ENCODE data around the gene MCC.

MCC gene

GRCh38 chr5:113056988-113057387, 431.3 kb downstream of the MCC start:
- DNase-seq (ENCODE audit: low read depth in 2 of 2), result no peak

DNA sequence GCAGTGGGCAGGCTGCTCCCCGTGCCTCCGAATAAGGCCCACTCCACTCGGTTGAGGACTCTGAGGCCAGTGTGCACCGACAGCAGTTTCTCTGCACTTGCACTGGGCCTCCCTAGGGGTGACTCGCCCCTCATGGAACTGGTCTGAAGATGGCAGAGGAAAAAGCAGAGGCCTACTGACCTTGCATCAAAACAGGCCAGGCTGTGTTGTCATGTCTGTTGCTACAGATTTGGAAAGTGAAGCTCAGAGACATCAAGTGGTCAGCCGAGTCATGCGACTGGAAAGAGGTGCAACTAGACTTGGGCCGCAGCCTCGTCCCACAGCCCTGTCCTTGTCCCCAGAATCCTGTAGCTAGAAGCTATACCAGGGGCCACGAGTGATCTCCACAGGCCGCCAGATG, 433.4 kb downstream of the MCC start:
- DNase-seq (ENCODE audit: low read depth in 2 of 2), result no peak

DNA sequence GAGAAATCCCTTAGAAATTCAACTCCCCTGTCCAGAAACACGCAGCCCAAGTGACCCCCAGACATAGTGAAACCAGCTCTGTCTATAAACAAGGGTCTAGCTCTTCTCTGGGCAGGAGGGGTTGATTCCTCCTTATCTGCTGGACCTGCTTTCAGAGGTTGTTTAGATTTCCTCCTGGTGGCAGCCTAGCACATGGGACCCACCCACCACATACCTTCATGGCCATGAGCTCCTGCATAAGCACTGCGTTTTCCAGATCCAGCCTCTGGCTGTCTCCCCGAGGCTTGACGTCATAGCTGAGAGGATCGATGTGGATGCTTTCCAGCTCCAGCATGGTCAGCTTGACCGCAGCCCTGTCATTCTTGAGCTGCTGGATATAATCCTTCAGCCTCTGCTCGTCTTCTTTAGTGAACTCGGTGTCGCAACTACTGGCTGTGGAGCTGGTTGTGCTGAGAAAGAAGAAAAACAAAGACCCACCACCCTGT, 434.7 kb downstream of the MCC start:
- DNase-seq (ENCODE audit: low read depth in 2 of 2), result no peak

GRCh38 chr5:113052041-113052795, 436.0 kb downstream of the MCC start:
- no peak for DNase-seq (ENCODE audit: low read depth in 2 of 2)

- DNase-seq (ENCODE audit: low read depth in 2 of 2), result no peak
These were observed 437.4 kb downstream of the MCC start for GRCh38 chr5:113050721-113051382.

GRCh38 chr5:113048931-113049330, 439.3 kb downstream of the MCC start:
- DNase-seq (ENCODE audit: low read depth in 2 of 2), result no peak

DNA sequence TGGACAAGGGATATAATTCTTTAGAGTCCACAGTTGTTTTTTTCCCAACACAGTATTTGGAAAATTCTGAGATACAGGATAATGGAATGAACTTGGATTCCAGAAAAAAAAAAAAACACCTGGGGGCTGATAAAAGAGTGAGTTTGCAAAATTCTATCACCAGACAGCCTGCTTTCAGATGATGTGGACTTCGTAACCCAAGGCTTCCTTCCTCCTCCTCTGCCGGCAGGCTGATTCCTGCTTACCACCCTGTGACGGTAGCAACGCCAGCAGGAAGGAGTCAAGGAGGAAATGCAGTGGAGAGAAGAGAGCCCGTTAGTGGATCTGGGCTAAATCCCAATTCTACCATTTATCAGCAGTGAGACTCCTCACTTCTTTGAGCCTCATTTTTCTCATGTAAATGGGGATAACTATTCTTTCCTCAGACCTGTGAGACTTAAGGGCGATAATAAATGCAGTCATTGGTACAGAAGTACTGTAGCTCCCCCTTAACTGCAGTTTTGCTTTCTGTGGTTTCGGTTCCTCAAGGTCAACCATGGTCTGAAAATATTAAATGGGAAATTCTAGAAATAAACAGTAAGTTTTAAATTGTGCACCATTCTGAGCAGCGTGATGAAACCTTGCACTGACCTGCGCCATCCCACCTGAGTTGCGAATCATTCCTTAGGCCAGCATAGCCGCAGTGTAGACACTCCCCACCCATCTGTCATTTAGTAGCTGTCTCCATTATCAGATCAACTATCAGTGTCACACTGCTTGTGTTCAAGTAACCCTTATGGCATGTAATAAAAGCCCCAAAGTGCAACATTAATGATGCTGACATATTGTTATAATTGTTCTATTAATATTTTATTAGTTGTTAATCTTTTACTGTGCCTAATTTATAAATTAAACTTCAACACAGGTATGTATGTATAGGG, 440.3 kb downstream of the MCC start:
- no peak for DNase-seq (ENCODE audit: low read depth in 2 of 2)

- DNase-seq (ENCODE audit: low read depth in 2 of 2), result no peak
These were observed 441.0 kb downstream of the MCC start for GRCh38 chr5:113047234-113047633.

- DNase-seq (ENCODE audit: low read depth in 2 of 2), result no peak
These were observed 443.3 kb downstream of the MCC start for GRCh38 chr5:113044776-113045465.

DNA sequence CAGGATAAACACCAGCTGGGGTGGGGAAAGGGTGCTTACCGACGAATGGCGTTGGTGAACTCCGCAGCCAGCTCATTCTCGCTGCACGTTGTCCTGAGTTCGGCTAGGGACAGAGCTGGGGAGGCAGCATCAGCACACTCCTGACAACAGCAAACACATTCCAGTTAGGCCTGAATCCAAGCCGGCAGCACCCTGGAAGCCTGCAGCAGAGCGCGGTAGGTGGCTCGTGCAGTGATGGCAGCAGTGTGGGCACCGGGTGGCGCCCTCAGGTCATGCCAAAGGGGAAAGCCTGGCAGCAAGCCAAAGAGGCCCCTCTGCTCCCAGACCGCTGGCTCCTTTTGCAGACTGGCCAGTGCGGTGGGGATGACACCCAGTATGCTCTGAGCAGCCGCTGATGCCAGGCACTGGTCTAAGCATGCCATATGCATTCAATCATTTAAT, 444.7 kb downstream of the MCC start:
- DNase-seq (ENCODE audit: low read depth in 2 of 2), result no peak

DNA sequence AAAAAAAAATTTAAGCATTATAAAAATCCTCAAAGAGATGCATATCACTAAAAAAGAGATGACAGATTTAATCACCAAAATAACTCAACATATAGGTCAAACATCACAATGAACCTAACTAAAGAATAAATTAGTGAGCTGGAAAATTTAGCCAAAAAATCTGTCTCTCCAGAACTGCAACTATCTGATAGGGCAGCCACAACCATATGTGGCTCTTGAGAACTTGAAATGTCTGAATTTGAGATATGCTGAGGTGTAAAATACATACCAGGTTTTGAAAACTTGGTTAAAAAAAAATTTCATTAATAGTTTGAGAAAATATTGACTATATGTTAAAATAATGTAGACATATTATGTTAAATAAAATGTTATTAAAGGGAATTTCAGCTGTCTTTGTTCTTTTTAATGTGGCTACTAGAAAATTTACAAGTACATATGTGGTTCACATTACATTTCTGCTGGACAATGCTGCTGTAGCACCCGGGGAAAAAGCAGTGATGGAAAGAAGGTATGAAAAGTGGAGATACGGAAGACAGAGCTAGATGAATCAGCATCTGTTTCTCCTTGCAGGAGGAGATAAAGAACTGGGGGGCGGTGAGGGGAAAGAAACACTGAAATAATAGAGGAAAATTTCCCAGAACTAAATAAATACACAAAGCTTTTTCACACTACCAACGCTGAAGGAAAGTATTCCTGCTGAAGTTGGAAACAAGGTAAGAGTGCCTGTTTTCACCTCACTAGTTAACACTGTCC, 445.6 kb downstream of the MCC start:
- no peak for DNase-seq (ENCODE audit: low read depth in 2 of 2)

- DNase-seq (ENCODE audit: low read depth in 2 of 2), result no peak
These were observed 447.5 kb downstream of the MCC start for GRCh38 chr5:113040672-113041260.

- DNase-seq (ENCODE audit: low read depth in 2 of 2), result no peak
These were observed 448.3 kb downstream of the MCC start for GRCh38 chr5:113039934-113040285.

DNA sequence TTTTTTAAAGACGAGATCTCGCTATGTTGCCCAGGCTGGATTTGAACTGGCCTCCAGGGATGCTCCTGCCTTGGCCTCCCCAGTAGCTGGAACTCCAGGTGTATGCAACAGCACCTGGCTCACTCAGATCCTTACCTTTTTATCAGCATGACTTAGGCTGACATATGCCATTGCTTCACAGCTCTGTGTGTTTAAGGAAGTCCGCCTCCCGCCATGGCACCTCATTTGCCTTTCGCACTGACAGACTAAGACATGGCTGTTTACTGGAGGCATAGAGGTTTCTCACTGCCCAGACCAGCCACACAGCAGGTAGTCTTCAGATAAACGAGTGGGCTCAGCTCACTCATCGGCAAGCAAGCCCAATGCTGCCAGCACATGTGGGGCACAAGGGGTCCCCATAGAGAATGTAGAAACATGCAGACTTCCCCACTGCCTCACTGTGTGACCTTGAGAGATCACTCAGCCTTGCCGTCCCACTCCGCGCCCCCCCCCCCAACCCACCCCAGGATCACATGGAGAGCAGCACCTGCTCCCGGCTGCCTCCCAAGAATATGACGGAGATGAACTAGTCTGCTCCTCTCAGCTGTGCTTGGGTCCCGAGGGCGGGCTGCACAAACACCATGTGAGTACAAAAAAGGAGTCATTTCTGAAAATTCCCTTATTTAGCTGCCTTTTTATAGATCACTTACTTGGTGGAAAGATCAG, 448.9 kb downstream of the MCC start:
- DNase-seq (ENCODE audit: low read depth in 2 of 2), result no peak

- DNase-seq (ENCODE audit: low read depth in 2 of 2), result no peak
These were observed 449.5 kb downstream of the MCC start for GRCh38 chr5:113038714-113039113.

DNA sequence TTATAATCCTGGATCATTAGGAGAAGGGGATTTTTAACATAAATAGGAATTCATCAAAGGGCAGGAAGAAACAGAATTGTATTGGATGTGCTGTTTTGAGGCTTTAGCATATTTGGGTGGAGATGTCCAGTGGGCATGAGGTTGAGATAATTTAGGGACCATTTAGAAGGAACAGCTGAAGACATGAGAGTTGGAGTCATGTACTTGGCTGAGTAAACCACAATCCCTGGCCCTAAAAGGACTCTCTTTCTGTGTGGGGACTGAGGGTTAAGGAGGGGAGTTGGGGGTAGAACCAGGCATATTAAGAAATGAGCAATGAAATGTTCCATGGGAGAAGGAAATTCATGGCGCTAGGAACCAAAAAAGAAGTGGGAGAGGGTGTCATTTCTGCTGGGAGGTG, 450.1 kb downstream of the MCC start:
- no peak for DNase-seq (ENCODE audit: low read depth in 2 of 2)

DNA sequence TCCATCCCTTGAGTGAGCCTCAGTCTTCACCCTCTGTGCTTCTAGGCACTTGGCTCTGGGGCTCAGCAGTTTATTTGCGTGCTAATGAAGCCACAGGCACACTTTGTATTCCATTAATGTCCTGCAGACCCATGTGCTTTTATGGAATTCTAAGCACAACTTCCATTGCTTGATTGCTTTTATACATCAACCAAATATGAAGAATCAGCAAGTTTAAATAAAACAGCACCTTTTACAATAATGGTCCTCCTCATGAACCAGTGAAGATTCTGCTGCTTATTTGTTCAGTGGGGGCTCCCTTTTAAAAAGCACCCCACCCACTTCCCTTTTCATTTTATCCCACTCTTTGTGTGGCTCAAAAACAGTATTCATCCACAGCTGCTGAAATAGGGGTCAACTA, 451.4 kb downstream of the MCC start:
- DNase-seq (ENCODE audit: low read depth in 2 of 2), result no peak

GRCh38 chr5:113036321-113036720, 451.9 kb downstream of the MCC start:
- no peak for DNase-seq (ENCODE audit: low read depth in 2 of 2)

DNA sequence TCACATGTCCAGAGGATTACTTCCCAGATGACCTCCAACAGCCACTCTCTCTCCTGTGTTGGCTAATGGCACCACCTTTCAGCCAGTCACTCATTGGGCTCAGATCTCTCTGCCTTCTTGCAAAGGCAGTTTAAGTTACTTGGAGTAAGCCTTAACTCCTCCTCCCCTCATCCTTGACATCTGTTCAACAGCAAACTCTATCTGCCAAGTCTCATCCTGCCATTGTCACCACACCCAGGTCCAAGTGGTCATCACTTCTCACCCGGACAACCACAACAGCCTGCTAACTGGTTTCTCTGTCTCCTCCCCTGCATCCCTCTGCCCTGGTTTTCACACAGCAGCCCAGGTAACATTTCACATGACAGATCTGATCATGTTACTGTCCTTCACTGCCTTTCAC, 453.2 kb downstream of the MCC start:
- DNase-seq (ENCODE audit: low read depth in 2 of 2), result no peak

GRCh38 chr5:113034182-113034773, 454.0 kb downstream of the MCC start:
- no peak for DNase-seq (ENCODE audit: low read depth in 2 of 2)

All from stimulated activated CD4-positive, alpha-beta T cell treated with anti-CD3 and anti-CD28 coated beads, Interleukin-1b, Interleukin-23, amount 100 ng/mL, for 1 hour (primary cell).